Parathyroid adenoma (tissue), 2 donors: ENCODE data around the gene FRMD5.

ENCODE experiments used
- H2AFZ ChIP-seq: fragments of 300-600 bp; sonication (generic); one replicate; pipeline ENCODE4 v1.7.0; 2017; ENCODE audit warnings: antibody characterized with exemption, mild to moderate bottlenecking
- H3K27ac ChIP-seq: fragments of 300-600 bp; sonication (generic); one replicate; pipeline ENCODE4 v1.7.0; 2017
- H3K27me3 ChIP-seq: fragments of 300-600 bp; sonication (generic); one replicate; pipeline ENCODE4 v1.7.0; 2017; ENCODE audit warnings: low read length; ENCODE audit not compliant: control insufficient read depth, insufficient read depth
- H3K36me3 ChIP-seq: fragments of 300-600 bp; sonication (generic); one replicate; pipeline ENCODE4 v1.7.0; 2017; ENCODE audit warnings: low read length; ENCODE audit not compliant: control insufficient read depth, insufficient read depth
- H3K4me1 ChIP-seq: fragments of 300-600 bp; sonication (generic); one replicate; pipeline ENCODE4 v1.7.0; 2017; ENCODE audit warnings: control low read depth
- H3K4me2 ChIP-seq: fragments of 300-600 bp; sonication (generic); one replicate; pipeline ENCODE4 v1.7.0; 2017; ENCODE audit warnings: low read length
- H3K4me3 ChIP-seq: fragments of 300-600 bp; sonication (generic); one replicate; pipeline ENCODE4 v1.7.0; 2017; ENCODE audit warnings: low read depth, low read length
- H3K79me2 ChIP-seq: fragments of 300-600 bp; sonication (generic); one replicate; pipeline ENCODE4 v1.7.0; 2017; ENCODE audit warnings: control low read depth
- H3K9ac ChIP-seq: fragments of 300-600 bp; sonication (generic); one replicate; pipeline ENCODE4 v1.7.0; 2017; ENCODE audit warnings: mild to moderate bottlenecking
- H3K9me3 ChIP-seq: fragments of 300-600 bp; sonication (generic); one replicate; pipeline ENCODE4 v1.7.0; 2017; ENCODE audit warnings: low read length; ENCODE audit not compliant: control insufficient read depth
- TF ChIP-seq, protein P1 (sequence below): fragments of 300-600 bp; sonication (generic); IDR thresholded peaks from one replicate; pipeline ENCODE4 v1.7.0; 2017; ENCODE audit warnings: antibody characterized with exemption, mild to moderate bottlenecking
- donor health status: primary hyperparathyroidism.

The FRMD5 gene

DNA sequence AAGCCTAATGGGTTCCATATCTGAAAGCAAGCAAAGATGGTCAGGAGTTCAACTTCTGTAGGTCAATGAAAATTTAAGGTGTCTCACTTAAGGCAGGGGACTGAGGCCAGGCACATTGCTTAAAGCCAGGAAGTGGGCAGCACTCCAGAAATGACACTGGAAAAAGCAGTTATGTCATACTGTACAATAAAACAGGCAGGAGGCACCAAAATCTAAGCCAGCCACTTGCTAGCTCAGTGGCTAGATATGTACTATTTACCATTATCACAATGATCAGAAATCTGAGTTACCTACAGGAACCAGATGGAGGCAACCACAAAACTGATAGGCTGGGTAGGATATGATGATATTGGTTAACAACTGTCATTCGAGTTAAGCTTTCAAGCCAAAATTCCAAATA lies 57.3 kb downstream of the FRMD5 start:
- no peaks in the 10 kb centered on the region for H3K79me2 ChIP-seq

GRCh38 chr15:44136991-44137477 lies 58.0 kb downstream of the FRMD5 start:
- Histone ChIP-seq H3K4me1 (no peaks in the 10 kb centered on the region), H3K36me3 (no peaks in the 10 kb centered on the region), H3K4me3 (no peak overlapping the region), H2AFZ (no peak overlapping the region), H3K9me3 (no peaks in the 10 kb centered on the region), H3K4me2 (no peak overlapping the region), H3K27me3 (no peaks in the 10 kb centered on the region), H3K79me2 (no peaks in the 10 kb centered on the region), H3K9ac (no peak overlapping the region), H3K27ac (no peak overlapping the region)
- TF ChIP-seq, protein P1, sequence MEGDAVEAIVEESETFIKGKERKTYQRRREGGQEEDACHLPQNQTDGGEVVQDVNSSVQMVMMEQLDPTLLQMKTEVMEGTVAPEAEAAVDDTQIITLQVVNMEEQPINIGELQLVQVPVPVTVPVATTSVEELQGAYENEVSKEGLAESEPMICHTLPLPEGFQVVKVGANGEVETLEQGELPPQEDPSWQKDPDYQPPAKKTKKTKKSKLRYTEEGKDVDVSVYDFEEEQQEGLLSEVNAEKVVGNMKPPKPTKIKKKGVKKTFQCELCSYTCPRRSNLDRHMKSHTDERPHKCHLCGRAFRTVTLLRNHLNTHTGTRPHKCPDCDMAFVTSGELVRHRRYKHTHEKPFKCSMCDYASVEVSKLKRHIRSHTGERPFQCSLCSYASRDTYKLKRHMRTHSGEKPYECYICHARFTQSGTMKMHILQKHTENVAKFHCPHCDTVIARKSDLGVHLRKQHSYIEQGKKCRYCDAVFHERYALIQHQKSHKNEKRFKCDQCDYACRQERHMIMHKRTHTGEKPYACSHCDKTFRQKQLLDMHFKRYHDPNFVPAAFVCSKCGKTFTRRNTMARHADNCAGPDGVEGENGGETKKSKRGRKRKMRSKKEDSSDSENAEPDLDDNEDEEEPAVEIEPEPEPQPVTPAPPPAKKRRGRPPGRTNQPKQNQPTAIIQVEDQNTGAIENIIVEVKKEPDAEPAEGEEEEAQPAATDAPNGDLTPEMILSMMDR, result no peak

More for the DNA sequence above, 57.3 kb downstream of the FRMD5 start:
- no peak overlapping the region for H2AFZ ChIP-seq
- H3K27ac ChIP-seq, result no peak overlapping the region
- H3K9me3 ChIP-seq, result no peaks in the 10 kb centered on the region
- no peaks in the 10 kb centered on the region for H3K4me1 ChIP-seq
- H3K9ac ChIP-seq, result no peak overlapping the region
- H3K4me3 ChIP-seq, result no peak overlapping the region
- no peak overlapping the region for H3K4me2 ChIP-seq
- H3K27me3 ChIP-seq, result no peaks in the 10 kb centered on the region
- TF ChIP-seq, protein P1, result no peak
- H3K36me3 ChIP-seq, result no peaks in the 10 kb centered on the region

DNA sequence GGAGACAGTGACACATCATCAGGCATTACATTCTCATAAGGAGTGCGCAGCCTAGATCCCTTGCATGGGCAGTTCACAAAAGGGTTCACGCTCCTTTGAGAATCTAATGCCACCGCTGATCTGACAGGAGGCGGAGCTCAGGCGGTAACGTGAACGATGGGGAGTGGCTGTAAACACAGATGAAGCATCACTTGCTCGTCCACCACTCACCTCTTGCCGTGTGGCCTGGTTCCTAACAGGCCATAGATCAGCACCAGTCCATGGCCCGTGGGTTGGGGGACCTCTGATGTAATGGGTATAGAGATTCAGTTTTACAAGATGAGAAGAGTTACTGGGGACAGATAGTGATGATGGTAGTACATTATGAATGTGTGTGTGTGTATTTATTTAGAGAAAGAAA lies 63.0 kb downstream of the FRMD5 start:
- H2AFZ ChIP-seq, result no peak overlapping the region
- H3K9ac ChIP-seq, result no peak overlapping the region
- H3K9me3 ChIP-seq, result no peaks in the 10 kb centered on the region
- H3K27ac ChIP-seq, result no peak overlapping the region
- no peaks in the 10 kb centered on the region for H3K79me2 ChIP-seq
- no peak overlapping the region for H3K4me3 ChIP-seq
- no peaks in the 10 kb centered on the region for H3K27me3 ChIP-seq
- no peak overlapping the region for H3K4me2 ChIP-seq
- TF ChIP-seq, protein P1, result no peak
- H3K4me1 ChIP-seq, result no peaks in the 10 kb centered on the region
- H3K36me3 ChIP-seq, result no peaks in the 10 kb centered on the region

DNA sequence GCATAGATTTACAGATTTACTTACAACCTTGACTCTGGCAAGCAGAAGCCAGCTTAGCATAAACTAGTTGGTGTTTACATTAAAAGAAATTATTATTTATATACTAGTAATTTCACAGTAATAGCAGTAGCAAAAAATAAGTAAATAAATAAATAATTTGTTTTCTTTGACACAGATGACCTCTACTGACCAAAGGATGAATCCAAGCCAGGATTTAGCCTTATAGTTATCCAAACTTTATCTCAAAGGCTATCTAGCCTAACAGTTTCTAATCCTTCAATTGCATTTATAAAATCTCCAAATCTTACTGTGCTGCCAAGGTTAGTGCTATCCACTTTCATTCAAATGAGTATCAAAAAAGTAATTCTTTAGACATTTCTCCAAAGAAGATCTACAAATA lies 64.3 kb downstream of the FRMD5 start:
- H3K4me1 ChIP-seq, result no peaks in the 10 kb centered on the region
- no peak overlapping the region for H3K4me3 ChIP-seq
- no peaks in the 10 kb centered on the region for H3K36me3 ChIP-seq
- H2AFZ ChIP-seq, result no peak overlapping the region
- H3K9me3 ChIP-seq, result no peaks in the 10 kb centered on the region
- H3K79me2 ChIP-seq, result no peaks in the 10 kb centered on the region
- no peak overlapping the region for H3K4me2 ChIP-seq
- TF ChIP-seq, protein P1, result no peak
- no peak overlapping the region for H3K27ac ChIP-seq
- H3K9ac ChIP-seq, result no peak overlapping the region
- no peaks in the 10 kb centered on the region for H3K27me3 ChIP-seq

GRCh38 chr15:44129911-44130310 lies 65.2 kb downstream of the FRMD5 start:
- Histone ChIP-seq H2AFZ (no peak overlapping the region), H3K4me2 (no peak overlapping the region), H3K36me3 (no peaks in the 10 kb centered on the region), H3K27ac (no peak overlapping the region), H3K9me3 (no peaks in the 10 kb centered on the region), H3K27me3 (no peaks in the 10 kb centered on the region), H3K4me3 (no peak overlapping the region), H3K79me2 (no peaks in the 10 kb centered on the region), H3K9ac (no peak overlapping the region), H3K4me1 (no peaks in the 10 kb centered on the region)
- TF ChIP-seq, protein P1, result no peak
